GM19324 (cell line): ENCODE measurements around the gene SMCO4.

Experiments
- ATAC-seq: cut with Tn5 transposase; IDR thresholded peaks from one replicate; pipeline ENCODE4 v1.9.1; 2021; ENCODE audit warnings: mild to moderate bottlenecking, moderate library complexity; ENCODE audit not compliant: unreplicated experiment, low FRiP score

The SMCO4 gene

GRCh38 chr11:93510196-93510873 lies 32.9 kb downstream of the SMCO4 start:
- ATAC-seq: no peak

DNA sequence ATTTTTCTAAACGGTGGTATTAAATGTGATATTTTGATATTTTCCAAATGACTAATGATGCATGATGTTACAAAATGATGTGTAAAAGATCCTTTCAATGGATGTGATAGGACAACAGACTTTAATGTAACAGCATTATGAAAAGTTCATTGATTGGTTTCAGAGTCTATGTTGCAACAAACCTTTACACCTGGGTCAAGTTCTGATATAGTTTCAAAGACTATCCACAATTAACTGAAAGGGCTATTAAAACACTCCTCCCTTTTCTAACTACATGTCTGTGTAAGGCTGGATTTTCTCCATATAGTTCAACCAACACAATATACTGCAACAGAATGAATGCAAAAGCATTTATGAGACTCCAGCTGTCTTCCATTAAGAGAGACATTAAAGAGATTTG lies 35.7 kb downstream of the SMCO4 start:
- ATAC-seq: no peak

GRCh38 chr11:93505703-93506102 lies 37.5 kb downstream of the SMCO4 start:
- ATAC-seq: no peak

DNA sequence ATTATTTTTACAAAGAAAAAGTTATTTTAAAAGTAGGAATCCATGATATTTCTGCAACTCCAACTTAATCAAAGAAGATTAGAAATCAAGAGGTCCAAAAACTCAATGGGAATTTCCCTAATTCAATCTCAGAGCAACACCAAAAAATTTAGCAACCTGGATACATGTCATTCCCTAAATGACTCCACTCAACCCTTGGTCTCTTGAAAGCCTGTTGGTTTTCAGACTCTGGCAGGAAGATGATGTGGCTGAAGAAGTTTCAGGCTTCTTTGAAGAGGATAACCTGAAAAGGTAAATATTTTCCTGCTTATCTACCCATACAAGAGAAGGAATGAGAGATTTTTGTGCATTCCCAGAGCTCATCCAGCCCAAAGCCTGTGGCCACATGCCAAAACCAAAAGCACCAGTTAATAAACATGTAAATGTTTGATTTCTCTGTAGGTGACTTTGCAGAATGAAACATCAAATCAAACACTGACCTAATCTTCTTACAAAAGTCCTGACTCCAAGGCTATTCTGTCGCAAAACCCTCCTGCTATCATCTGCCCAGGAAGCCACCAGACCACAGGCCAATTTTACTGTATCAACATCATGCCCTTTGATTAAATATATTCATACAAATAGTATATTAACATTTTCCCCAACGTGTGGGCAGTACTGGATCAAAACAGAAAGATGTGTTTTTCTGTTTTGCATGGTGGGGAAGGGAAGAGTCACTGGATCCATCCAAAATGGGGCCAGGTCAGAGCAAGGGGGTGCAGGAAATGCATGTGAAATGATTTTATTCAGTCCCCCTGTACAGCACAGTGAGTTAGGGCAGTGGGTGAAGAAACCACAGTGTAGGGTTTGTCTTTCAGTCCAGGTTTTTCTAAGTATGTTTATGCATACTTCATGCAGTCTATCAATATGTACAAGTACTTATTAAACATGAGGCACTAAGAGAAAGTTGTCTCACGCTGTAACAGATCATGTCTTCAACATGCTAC lies 38.8 kb downstream of the SMCO4 start:
- ATAC-seq: no peak

- no peak for ATAC-seq
Observed at GRCh38 chr11:93501856-93502255, 41.3 kb downstream of the SMCO4 start.

DNA sequence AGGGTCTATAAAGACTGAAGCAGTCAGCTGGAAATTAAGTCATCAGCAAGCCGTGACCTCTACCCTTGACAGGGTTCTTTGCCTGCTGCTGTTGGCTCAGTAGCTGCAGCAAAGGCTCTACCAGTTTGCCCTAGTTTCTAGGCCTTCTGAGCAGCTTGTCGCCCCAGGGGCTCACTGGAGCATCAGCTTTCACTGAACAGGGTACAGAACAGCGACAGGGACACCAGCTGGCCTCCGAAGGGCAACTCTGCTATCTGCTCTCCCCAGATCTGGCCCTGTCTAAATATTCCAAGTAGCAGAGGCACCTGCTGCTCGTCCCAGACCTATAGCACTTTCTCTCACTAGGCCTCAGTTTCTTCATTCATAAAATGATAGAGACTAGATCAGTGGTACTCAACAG lies 42.4 kb downstream of the SMCO4 start:
- no peak for ATAC-seq

DNA sequence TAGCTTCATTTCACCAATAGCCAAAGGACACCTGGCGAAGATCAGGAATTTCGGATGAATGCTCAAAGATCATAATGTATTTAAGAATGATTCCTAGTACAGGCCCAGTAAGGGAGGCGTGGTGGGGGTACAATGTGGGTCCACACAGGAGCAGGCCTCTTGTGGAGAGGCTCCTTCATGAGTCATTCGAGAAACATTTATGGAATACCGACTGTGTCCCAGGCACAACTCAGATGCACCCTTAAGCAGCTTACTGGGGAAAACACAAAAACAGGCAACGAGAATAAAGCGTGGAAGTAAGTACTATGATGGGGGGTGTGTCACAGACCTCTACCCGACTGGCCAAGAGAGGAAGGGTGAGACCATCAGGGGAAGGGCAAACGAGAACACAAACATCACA lies 44.5 kb downstream of the SMCO4 start:
- no peak for ATAC-seq

DNA sequence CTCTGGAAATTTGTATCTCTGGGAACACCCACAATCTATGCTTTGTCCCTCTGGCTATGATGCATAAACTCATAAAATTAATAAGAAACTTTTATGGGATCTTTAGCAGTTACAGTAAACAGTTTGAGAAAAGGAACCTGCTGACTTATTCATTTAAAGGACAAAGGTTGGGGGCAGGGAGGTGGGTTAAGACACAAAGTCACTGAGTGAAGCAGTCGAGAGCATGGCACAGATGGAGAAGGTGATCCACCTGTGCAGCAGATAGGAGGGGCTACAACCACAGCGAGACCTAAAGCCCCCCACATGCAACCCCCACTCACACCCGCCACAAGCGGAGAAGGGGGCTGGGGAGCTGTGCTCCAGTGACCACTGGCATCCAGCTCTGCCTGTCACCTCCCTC lies 45.0 kb downstream of the SMCO4 start:
- no peak for ATAC-seq

GRCh38 chr11:93497596-93497995 lies 45.6 kb downstream of the SMCO4 start:
- no peak for ATAC-seq

DNA sequence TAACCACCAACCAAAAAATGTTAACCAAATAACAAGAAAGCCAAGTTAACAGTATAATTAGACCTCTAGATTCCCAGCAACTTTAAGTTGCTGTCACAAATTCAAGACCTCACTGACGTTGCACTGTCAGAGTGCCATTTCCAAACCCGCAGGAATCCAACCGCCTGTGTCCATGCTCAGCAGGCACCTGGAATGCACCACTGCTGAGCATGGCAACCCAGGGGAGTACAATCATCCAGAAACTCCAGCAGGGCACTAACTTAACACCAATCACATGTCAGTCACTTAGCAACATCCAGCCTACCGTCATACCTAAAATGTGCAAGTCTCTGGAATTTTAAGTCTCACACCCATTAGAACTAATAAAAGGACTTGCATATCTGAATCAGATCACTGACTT lies 48.8 kb downstream of the SMCO4 start:
- no peak for ATAC-seq

DNA sequence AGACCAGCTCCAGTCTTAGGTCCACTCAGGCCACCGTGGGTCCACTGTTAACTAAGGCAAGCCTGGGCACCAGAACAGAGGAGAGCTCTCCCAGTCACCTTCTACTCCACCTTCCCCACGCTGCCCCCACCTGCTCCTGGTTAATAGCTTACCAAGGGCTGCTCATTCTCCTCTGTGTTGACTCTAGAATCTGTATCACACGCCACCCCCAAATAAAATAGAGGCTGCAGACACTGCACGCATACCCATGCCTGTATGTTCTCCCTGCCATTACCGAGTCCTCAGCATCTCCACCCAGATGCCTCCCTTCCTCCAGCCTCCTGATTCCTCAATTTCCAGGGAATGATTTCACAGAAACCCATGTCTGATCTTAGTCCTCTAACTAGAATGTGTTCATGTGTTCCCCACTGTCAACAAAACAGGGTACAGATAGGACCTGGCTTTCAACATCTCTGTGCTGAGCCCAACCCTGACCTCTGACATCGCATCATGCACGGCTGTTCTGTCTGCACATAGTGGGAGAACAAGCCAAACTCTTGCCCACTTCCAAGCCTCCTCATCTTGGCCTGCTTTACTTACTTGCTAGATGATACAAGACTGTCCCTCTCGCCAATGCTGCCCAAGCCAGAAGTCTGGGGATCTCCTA lies 49.8 kb downstream of the SMCO4 start:
- no peak for ATAC-seq

DNA sequence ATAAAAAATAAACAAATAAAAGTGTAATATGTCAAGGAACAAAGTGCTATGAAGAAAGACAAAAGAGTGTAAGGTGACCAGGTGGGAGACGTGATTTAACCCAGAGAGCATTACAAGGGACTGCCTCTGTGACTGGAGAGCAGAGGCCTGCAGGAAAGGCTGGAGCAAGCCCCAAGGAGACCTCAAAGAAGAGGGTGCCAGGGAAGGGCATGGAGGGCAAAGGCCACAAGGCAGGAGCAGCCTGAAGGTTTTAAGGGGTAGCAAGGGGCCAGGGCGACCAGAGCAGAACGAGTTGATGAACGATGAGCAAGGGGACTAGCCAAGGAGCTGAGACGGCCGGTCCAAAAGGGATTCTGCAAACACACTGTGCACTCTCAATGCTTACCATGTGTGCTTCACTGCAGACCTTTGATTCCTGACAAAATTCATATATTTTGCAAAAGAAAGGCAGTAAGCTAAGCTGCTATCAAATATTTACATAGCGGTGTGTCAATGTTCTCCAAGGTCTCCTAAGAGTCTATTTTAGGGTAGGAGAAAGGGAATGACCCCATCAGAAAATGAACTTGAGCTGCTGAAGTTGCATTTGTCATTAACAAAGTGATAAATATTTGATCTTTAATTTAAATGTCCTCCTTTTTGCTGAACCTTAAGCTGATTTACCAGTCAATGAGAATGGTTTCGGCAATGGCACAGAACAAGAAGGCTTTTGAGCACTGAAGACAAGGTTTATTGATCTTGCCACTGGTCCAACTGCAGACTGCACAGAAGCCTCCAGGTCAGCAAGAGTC lies 50.5 kb downstream of the SMCO4 start:
- ATAC-seq: no peak

DNA sequence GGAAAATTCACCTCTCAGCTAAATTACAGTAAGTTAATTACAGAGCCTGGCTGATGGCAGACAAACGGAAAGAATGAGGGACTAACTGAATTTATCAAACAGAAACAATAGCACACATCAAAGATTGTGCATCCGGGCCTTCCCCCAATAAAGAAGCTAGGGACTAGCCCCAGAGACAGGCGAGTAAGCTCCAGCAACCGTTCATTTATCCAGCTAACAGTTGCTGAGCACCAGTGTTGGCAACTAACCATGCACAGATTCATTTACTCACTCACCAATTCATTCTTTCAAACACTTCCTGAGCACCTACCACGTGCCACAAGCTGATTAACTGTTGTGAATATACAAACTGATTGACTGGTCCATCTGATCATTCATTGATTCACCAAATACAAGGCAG lies 51.2 kb downstream of the SMCO4 start:
- no peak for ATAC-seq

DNA sequence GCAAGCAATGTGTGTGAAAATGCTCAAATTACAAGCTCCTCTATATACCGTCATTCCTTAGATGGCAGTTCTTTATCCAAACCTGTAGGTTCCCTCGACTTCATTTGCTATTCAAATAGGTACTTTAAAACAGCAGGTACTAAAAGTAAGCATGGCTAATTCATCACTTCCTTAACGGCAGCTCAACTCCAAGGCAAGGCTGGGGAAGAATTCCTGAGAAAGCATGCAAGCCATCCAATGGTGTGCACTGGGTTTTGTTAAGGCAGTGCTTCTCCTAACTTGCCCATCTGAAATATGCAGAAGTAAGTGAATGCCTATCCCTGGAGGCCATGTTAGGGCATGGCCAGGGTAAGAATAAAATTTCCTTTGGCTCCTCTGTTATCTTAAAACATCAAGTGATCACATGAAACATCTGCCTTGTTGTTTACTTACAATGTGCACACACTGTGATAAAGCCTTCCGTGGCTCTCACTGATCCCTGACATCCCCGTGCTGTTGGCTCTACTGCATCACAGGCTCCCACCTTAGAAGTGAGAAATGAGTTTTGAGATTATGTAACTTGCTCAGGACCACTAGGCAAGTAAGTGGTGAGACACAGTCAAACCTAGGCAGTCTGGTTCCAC lies 52.1 kb downstream of the SMCO4 start:
- no peak for ATAC-seq

GRCh38 chr11:93489841-93490240 lies 53.4 kb downstream of the SMCO4 start:
- ATAC-seq: no peak

DNA sequence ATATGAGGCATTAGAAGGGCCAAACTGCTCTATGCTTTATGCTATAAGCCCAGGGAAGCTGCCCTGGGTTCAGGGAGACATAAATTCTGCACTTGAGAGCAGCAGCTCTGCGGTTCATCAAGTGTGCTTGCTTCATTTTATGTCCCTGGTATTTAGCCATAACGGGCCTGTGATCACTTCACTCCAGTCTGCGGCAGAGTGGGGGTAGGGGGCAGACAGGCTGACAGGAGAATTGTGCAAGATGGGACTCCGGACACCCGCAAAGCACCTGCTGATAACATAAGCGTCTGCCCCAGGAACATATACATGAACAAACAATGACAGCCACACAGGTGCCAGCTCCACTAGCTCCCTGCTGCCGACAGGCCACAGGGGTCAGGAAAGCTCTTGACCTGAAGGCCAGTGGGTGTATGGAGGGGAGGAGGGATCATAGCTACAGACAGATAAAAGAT lies 56.1 kb downstream of the SMCO4 start:
- no peak for ATAC-seq

DNA sequence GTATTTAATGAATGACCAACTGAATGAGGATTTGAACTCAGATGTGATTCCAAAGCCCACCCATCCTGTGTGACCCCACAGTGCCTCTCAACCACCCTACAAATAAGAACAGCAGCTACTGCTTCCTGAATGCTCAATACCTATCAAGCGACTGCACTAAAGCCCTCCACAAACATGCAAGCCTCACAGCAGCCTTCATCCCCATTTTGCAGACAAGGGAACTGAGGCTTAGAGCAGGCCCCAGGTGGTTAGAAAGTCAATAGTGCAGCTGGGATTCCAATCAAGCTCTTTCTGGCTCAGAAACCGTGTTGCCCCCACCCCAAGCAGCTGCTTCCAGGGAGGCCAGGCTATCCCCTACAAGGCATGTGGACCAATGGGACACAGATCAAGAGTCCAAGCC lies 57.2 kb downstream of the SMCO4 start:
- no peak for ATAC-seq

GRCh38 chr11:93484716-93485115 lies 58.5 kb downstream of the SMCO4 start:
- ATAC-seq: no peak

GRCh38 chr11:93482556-93482955 lies 60.6 kb downstream of the SMCO4 start:
- ATAC-seq: no peak

DNA sequence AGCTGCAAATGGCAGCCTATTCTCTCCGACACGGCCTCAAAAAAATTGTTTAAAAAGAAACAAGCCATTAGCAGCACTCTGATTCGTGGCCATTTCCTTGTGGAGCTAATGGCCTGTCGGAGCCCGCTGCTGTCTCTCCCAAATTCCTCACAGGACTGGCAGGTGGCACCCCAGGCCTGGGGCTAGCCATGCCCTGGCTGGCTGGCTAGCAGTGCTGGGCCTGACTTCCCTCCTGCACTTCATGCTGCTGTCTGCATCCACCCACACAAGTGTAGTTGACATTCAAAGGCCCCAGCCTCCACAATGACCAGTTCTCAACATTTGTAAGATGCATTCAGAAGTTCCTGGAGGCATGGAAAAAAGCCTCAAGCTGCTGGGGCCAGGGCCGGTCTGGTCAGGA lies 61.5 kb downstream of the SMCO4 start:
- no peak for ATAC-seq
